Measurements from ENCODE around the gene SRGAP1. TPM values are rescaled to one million over a fixed set of nuclear protein-coding genes. Genes with fewer than 3 reads are reported as not detected.

Gene SRGAP1
- total and polyA plus RNA-seq, 2 of the 8 experiments (the other 6 are each of a cell fraction or from before 2014, with no cell fraction given) = 3.2 to 7.3 TPM

GRCh38 chr12:63895841-63896240 is 51.3 kb downstream of the SRGAP1 start:
- FAIRE-seq (no peak), DNase-seq (ENCODE audit: low read depth in 1 of 2, low spot score in 2 of 2) (no peak)
- Histone ChIP-seq H2BK20ac (ENCODE audit: low read length) (no peak overlapping the region), H3K4me2 (ENCODE audit: insufficient read depth in 1 of 2, low read depth in 2 of 2, low read length in 2 of 2) (no peak overlapping the region), H3K79me1 (ENCODE audit: low read depth, low read length) (no peaks in the 10 kb centered on the region), H2BK120ac (replicated peaks; ENCODE audit: low read depth, low read length) (no peak overlapping the region), H3K56ac (replicated peaks; ENCODE audit: insufficient read length, low read depth, low read length) (no peak overlapping the region), H4K20me1 (replicated peaks in 1 of 2; ENCODE audit: control insufficient read depth in 1 of 2, insufficient read depth in 2 of 2, low read length in 2 of 2) (no peaks in the 10 kb centered on the region), H3K79me2 (ENCODE audit: control insufficient read depth in 1 of 2, insufficient read depth in 2 of 2, low read length in 2 of 2) (no peaks in the 10 kb centered on the region; a peak in 1 of 4 replicates), H4K8ac (ENCODE audit: extremely low read depth, insufficient read depth, low read length) (no peak overlapping the region), H3K4me1 (replicated peaks in 1 of 4; ENCODE audit: control insufficient read depth in 3 of 4, insufficient read depth in 4 of 4, low read length in 3 of 4) (peaks cover 2 to 9% (median 7%) of the 10 kb centered on the region in 4 experiments; a peak in 3 of 7 replicates), H4K5ac (ENCODE audit: insufficient read length, low read depth, low read length) (no peak overlapping the region), H2BK12ac (ENCODE audit: low read depth, low read length) (no peak overlapping the region), H3K18ac (ENCODE audit: extremely low read depth, low read length) (no peak overlapping the region), H2AK5ac (ENCODE audit: low read depth, low read length) (no peak overlapping the region), H3K27me3 (replicated peaks in 1 of 4; ENCODE audit: control insufficient read depth in 3 of 4, extremely low read depth in 1 of 4, insufficient read depth in 3 of 4, low read length in 3 of 4) (no peaks in the 10 kb centered on the region), H3K9ac (replicated peaks in 1 of 4; ENCODE audit: extremely low read depth in 1 of 4, low read depth in 3 of 4, low read length in 3 of 4) (no peak overlapping the region), H3K14ac (ENCODE audit: insufficient read length) (no peak overlapping the region), H3K4me3 (ENCODE audit: extremely low read depth in 1 of 4, insufficient read depth in 2 of 4, low read depth in 3 of 4, low read length in 4 of 4) (no peak overlapping the region), H3K23ac (ENCODE audit: insufficient read length) (no peak overlapping the region), H3K27ac (ENCODE audit: low read depth, low read length) (no peak overlapping the region), H3K9me3 (ENCODE audit: insufficient read depth in 2 of 2, low read depth in 1 of 2, low read length in 1 of 2) (no peaks in the 10 kb centered on the region), H2AFZ (ENCODE audit: low read length) (no peak overlapping the region), H4K91ac (replicated peaks; ENCODE audit: insufficient read length, low read length) (no peak overlapping the region), H2BK5ac (ENCODE audit: low read depth, low read length) (no peak overlapping the region), H2BK15ac (ENCODE audit: low read length) (no peak overlapping the region), H3K36me3 (ENCODE audit: control insufficient read depth in 2 of 4, insufficient read depth in 4 of 4, low read length in 3 of 4) (no peaks in the 10 kb centered on the region), H3K23me2 (ENCODE audit: low read depth, low read length) (no peaks in the 10 kb centered on the region), H3K4ac (replicated peaks; ENCODE audit: insufficient read length, low read depth, low read length) (no peak overlapping the region)
- TF ChIP-seq CTBP2 (IDR thresholded peaks at IDR 0.05; ENCODE audit: borderline replicate concordance, insufficient read depth, insufficient read length, low read length) (no peak), MAX (IDR thresholded peaks at IDR 0.05) (no peak), RXRA (IDR thresholded peaks at IDR 0.05; ENCODE audit: insufficient read depth, low read depth, low read length) (no peak), TBP (IDR thresholded peaks at IDR 0.05; ENCODE audit: low read depth, low read length) (no peak), CHD1 (IDR thresholded peaks at IDR 0.05; ENCODE audit: low read depth, low read length) (no peak), CBX8 (IDR thresholded peaks at IDR 0.05; ENCODE audit: borderline replicate concordance, low read depth, low read length) (no peak), ASH2L (IDR thresholded peaks at IDR 0.05; ENCODE audit: low read length) (no peak), ATF3 (IDR thresholded peaks at IDR 0.05; ENCODE audit: insufficient read depth, low read depth, low read length) (no peak), BRCA1 (IDR thresholded peaks at IDR 0.05; ENCODE audit: low read depth, low read length) (no peak), TAF1 (IDR thresholded peaks at IDR 0.05; ENCODE audit: low read depth, low read length) (no peak)
- POLR2A ChIA-PET (ENCODE audit: partially characterized antibody) = interaction anchor here (1.4 kb wide), 1 partner anchor 16 kb away, joined by 3 read pairs; no protein-coding TSS in a partner anchor
- CTCF ChIA-PET (ENCODE audit: partially characterized antibody) = no interaction called here
